Stimulated activated CD8-positive, alpha-beta memory T cell treated with anti-CD3 and anti-CD28 coated beads, Interleukin-15, amount 100 ng/mL, for 24 hours (primary cell): ENCODE results near the gene BRCA2.

Experiments
- DNase-seq: peaks from one replicate; pipeline ENCODE4 v3.0.0-alpha.2; 2020; ENCODE audit warnings: low read depth

The BRCA2 gene

GRCh38 chr13:32315238-32316027 is at the start of gene BRCA2, which contains the start of gene ZAR1L:
BRCA2 (plus strand) TSS chr13:32315508; CDS start chr13:32316461, 953 bp downstream.
ZAR1L (minus strand) TSS chr13:32315363; CDS start chr13:32311925, 3,438 bp downstream.
- peak; percentile 68 for DNase-seq

DNA sequence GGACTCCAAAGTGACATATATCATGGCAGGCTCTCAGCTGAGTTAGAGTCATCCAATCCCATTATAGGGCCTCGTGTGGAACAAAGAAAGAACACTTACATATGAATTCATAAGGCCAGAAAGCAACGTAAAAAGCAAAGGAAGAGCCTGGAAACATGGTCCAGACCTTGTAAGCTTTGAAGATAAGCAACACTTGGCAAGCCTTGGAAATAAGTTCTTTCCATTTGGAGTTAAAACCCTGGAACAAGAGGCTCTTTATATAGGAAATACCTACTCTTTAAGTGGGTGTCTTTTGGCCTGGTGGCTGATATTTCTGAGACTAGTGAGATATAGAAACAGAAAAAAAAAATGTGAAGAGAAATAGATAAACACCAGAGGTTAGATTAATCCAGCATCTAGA is 49.6 kb upstream of the BRCA2 start:
- DNase-seq, result no peak

DNA sequence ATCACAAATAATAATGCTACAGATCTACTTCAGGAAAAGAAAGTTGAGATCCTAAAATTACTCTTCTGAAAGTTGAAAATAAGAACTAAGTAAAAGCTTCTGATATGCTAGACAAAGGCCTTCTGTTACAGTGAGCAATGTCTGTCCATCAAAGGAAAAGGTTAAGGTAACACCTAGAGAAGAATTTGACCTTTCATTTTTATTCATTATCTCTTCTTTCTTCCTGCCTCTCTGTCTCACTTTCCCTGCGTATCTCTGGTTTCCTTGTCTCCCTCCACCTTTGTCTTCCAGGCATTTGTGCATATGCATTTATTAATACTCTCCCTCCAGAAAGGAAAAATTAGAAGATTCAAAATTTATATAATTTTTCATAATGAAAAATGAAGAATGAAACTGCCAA is 49.2 kb upstream of the BRCA2 start:
- DNase-seq, result no peak

- DNase-seq, result peak; percentile 6
Observed at GRCh38 chr13:32267836-32268439, 47.4 kb upstream of the BRCA2 start.

DNA sequence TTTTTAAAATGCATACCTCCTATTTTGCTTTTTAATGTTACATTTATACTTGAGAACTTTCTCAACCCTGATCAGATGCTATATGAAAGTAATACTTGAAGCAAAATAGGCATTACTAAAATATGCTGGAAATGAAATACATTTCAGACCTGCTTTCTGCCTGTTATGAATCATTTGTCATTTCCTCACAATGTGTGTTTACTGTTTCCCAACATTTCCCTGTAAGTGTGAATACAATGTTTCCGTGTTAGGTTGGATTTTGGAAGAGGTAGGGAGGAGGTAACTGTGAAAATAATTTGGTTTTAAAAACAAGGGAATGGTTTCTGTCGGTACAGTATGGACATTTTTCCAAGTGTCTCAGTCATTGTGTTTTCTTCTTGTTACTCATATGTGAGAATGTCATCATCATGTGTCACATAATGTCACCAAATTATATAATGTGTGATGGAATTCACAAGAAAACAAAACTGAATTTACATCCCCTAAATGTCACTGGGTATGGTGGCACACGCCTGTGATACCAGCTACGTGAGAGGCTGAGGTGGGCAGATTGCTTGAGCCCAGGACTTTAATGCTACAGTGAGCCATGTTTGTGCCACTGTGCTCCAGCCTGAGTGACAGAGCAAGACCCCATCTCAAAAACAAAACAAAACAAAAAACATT is 43.2 kb upstream of the BRCA2 start:
- no peak for DNase-seq

DNA sequence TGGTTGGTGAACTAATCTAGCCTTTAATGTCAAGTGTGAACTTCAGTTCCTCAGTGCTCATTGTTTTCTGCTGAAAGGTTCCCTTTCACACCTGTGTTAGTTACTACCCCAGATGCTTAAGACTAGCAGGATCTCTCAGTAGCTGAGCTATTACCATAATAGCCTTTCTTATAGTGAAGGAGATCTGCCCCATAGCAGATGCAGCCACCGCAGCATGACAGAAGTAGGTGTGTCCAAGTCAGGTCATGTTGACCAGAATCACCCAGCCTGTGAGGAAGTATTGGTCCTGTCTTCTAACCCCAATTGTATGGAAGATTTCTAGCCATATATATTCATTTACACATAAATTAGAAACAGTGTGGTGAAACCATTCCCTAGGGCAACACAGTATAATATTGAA is 37.5 kb upstream of the BRCA2 start:
- DNase-seq, result no peak

GRCh38 chr13:32278426-32278825 is 36.9 kb upstream of the BRCA2 start:
- DNase-seq, result no peak

GRCh38 chr13:32281096-32281495 is 34.2 kb upstream of the BRCA2 start:
- no peak for DNase-seq

DNA sequence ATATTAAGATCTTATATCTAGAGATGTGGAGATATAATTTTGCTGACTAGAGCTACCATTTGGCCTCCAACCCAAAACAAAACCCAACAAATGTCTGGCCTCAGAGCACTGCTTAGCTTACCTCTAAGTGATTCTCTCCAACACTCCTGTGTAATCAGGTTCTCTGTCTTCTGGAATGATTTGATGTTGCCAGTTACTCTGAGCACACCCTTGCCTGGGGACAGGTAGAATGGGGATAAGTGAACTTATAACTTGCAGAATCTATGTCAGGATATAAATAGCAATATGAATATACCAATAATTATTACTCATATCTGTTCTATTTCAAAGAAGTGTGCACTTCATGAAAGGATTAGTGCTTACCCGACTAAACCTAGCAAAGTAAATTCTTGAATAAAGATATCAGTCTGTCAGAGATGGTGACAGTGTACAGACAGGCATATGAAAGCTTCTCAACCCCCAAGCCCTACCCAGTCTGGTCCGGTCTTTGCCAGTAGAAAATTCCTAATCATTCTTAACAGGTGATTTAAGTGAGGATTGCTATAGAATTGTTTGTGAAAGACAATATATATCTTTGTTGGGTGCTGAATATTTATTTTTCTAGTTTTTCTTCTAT is 33.1 kb upstream of the BRCA2 start:
- DNase-seq, result no peak

GRCh38 chr13:32284927-32285632 is 30.2 kb upstream of the BRCA2 start:
- DNase-seq, result no peak

- DNase-seq, result no peak
Observed at GRCh38 chr13:32285633-32285965, 29.7 kb upstream of the BRCA2 start.

GRCh38 chr13:32297206-32297605 is 18.1 kb upstream of the BRCA2 start:
- DNase-seq, result no peak

DNA sequence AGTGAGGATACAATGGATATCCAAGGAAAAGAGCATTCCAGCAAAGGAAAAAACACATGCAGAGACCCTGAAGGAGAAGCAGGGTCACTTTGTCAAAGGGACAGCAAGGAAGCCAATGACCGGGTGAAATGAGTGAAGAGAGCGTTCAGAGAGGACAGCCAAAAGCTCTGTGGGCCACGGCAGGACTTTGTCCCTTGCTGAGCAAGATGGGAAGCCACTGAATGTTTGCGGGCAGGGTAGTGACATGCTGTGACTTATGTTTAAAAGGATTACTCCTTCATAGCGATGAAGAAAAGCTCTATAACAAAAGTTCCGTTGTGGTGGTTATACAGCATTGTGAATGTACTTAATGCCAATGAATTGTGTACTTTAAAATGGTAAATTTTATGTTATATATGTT is 16.6 kb upstream of the BRCA2 start:
- DNase-seq, result no peak

GRCh38 chr13:32299893-32300292 is 15.4 kb upstream of the BRCA2 start:
- DNase-seq, result no peak

GRCh38 chr13:32300406-32300805 is 14.9 kb upstream of the BRCA2 start:
- DNase-seq, result no peak

DNA sequence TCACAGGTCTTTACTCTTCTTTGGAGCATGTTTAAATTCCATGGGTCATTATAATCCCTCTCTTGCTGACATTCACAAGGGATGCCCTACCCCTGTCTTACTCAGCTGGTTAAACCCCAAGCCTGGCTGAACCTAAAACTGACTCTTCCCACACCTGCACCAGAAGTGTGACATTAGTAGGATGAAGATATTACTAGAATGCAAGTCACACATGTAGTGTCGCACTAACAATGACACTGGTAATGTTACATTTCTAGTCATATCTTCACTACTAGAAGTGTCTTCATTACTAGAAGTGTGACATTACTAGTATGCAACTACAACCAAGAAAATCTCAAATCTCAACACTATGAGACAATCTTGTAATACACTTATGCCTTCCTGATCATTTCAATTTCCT is 14.4 kb upstream of the BRCA2 start:
- no peak for DNase-seq

DNA sequence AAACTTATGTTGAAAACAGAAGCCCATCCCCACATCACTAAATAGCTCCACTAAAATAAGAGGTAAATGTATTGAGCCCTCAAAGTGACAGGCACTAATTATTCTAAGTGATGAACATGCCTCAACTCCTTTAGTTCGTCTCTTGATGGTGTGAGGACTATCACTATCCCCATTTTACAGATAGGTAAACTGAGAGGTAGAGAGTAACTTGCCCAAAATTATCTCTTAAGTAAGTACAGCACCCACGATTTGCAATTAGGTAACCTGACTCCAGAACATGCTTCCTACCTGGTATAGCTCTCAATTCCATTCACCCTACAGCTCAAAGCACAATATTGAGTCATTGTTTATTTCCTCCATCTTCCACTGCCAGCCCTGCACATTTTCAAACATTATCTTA is 12.8 kb upstream of the BRCA2 start:
- DNase-seq, result no peak

GRCh38 chr13:32305646-32306045 is 9.7 kb upstream of the BRCA2 start:
- DNase-seq, result no peak

DNA sequence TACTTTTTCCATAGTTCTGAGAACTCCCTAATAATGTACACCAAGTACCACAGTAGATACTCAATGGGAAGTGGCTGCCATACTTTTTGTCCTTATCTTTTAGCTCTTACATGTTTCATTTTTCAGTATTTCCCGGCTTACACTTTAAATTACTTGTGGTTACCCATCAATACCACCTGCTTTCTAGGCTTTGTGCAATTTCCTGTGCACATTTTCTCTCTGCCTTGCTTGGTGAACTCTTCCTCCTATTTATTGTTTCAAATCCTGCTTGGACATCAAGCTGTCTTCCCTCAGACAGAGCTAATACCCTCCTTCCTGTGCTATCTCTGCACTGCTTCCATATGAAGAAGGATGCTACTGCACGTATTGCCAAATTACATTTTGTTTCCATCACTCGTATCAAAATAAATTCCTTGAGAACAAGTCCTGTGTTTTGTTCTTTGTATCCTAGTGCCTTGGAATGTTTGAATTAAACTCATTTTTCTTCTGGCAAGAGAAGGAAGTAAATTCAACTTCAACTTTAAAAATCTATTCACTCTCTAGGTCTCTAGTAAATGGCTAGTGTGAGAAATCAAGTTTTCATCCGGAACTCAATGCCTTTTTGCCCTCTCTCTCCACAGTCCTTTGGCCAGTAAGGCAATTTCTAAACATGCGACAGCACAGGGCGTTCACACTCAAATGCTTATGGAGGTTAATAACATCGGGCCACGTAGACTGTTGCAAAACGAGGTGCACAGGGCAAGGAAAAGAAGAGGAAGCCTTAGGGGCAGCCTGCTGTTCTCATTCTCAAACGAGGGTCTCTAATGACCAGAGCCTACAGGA is 5.8 kb upstream of the BRCA2 start:
- no peak for DNase-seq

GRCh38 chr13:32310134-32310706 is 5.1 kb upstream of the BRCA2 start:
- no peak for DNase-seq
